ENCODE measurements around the gene LPAR3.

DNA sequence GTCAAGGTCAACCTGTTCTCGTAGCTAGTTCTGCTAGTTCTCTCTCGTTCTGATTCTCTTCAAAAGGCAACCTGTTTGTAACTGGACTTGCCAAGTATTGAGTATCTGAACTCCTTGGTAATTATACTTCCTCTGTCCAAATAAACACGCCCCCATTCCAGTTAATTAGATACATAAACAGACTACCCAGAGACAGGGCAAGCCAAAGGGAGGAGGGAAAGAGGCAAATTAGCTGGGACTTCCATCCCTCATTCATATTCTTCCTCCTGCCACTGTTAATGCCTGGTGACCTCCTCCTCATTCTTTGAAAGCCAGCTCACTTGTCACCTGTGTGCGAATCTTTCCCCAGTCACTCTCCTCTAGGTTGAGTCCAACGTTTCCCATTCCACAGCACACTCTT, 62.9 kb downstream of the LPAR3 start:
- TF ChIP-seq, protein P1, sequence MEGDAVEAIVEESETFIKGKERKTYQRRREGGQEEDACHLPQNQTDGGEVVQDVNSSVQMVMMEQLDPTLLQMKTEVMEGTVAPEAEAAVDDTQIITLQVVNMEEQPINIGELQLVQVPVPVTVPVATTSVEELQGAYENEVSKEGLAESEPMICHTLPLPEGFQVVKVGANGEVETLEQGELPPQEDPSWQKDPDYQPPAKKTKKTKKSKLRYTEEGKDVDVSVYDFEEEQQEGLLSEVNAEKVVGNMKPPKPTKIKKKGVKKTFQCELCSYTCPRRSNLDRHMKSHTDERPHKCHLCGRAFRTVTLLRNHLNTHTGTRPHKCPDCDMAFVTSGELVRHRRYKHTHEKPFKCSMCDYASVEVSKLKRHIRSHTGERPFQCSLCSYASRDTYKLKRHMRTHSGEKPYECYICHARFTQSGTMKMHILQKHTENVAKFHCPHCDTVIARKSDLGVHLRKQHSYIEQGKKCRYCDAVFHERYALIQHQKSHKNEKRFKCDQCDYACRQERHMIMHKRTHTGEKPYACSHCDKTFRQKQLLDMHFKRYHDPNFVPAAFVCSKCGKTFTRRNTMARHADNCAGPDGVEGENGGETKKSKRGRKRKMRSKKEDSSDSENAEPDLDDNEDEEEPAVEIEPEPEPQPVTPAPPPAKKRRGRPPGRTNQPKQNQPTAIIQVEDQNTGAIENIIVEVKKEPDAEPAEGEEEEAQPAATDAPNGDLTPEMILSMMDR (IDR thresholded peaks at IDR 0.05), result no peak
- no peak for TF ChIP-seq EZH2 (IDR thresholded peaks at IDR 0.05; ENCODE audit: borderline replicate concordance, insufficient read depth, low read depth, low read length, poor library complexity, severe bottlenecking)

All from B cell (primary cell).